IPS-15b (cell line): ENCODE data around the gene GFI1.

Experiments
- H3K27me3 ChIP-seq: one replicate; pipeline ENCODE4 v1.6.1; 2013; ENCODE audit warnings: low read length; ENCODE audit not compliant: control insufficient read depth, insufficient read depth
- H3K36me3 ChIP-seq: one replicate; pipeline ENCODE4 v1.6.1; 2013; ENCODE audit warnings: low read length; ENCODE audit not compliant: control insufficient read depth, insufficient read depth
- H3K4me1 ChIP-seq: one replicate; pipeline ENCODE4 v1.6.1; 2013; ENCODE audit warnings: mild to moderate bottlenecking, low read length; ENCODE audit not compliant: control insufficient read depth, insufficient read depth
- H3K4me3 ChIP-seq: one replicate; pipeline ENCODE4 v1.5.1; 2013; ENCODE audit warnings: low read depth, low read length
- H3K9ac ChIP-seq: one replicate; pipeline ENCODE4 v1.6.1; 2013; ENCODE audit warnings: low read depth, mild to moderate bottlenecking, low read length
- H3K9me3 ChIP-seq: one replicate; pipeline ENCODE4 v1.6.1; 2013; ENCODE audit warnings: mild to moderate bottlenecking, low read length; ENCODE audit not compliant: control insufficient read depth, insufficient read depth

GFI1 gene

GRCh38 chr1:92485381-92486250 lies 1.1 kb downstream of the GFI1 start:
- Histone ChIP-seq H3K9ac (no peak overlapping the region), H3K27me3 (peaks cover 96% of the 10 kb centered on the region), H3K36me3 (no peaks in the 10 kb centered on the region), H3K4me1 (peaks cover 5% of the 10 kb centered on the region), H3K4me3 (peak overlapping the region; percentile 65), H3K9me3 (no peaks in the 10 kb centered on the region)

- H3K9me3 ChIP-seq, result no peaks in the 10 kb centered on the region
- H3K4me1 ChIP-seq, result peaks cover 5% of the 10 kb centered on the region
- no peaks in the 10 kb centered on the region for H3K36me3 ChIP-seq
- H3K4me3 ChIP-seq, result peak overlapping the region; percentile 65
- H3K9ac ChIP-seq, result no peak overlapping the region
- H3K27me3 ChIP-seq, result peaks cover 99% of the 10 kb centered on the region
Observed at GRCh38 chr1:92484472-92485380, 2.0 kb downstream of the GFI1 start.

GRCh38 chr1:92483610-92484471 lies 2.9 kb downstream of the GFI1 start:
- Histone ChIP-seq H3K9ac (no peak overlapping the region), H3K4me3 (peak overlapping the region; percentile 65), H3K36me3 (no peaks in the 10 kb centered on the region), H3K4me1 (peaks cover 5% of the 10 kb centered on the region), H3K9me3 (no peaks in the 10 kb centered on the region), H3K27me3 (peaks cover 99% of the 10 kb centered on the region)

GRCh38 chr1:92482665-92483609 lies 3.8 kb downstream of the GFI1 start:
- no peaks in the 10 kb centered on the region for H3K9me3 ChIP-seq
- no peaks in the 10 kb centered on the region for H3K36me3 ChIP-seq
- no peak overlapping the region for H3K9ac ChIP-seq
- H3K4me3 ChIP-seq, result peak overlapping the region; percentile 65
- H3K27me3 ChIP-seq, result peaks cover 99% of the 10 kb centered on the region
- H3K4me1 ChIP-seq, result peaks cover 5% of the 10 kb centered on the region

GRCh38 chr1:92481971-92482664 lies 4.6 kb downstream of the GFI1 start:
- Histone ChIP-seq H3K36me3 (no peaks in the 10 kb centered on the region), H3K9ac (no peak overlapping the region), H3K27me3 (peaks cover 99% of the 10 kb centered on the region), H3K9me3 (no peaks in the 10 kb centered on the region), H3K4me1 (peaks cover 5% of the 10 kb centered on the region), H3K4me3 (peak overlapping the region; percentile 65)

GRCh38 chr1:92481599-92481925 lies 5.2 kb downstream of the GFI1 start:
- Histone ChIP-seq H3K4me3 (peak overlapping the region; percentile 65), H3K4me1 (peaks cover 5% of the 10 kb centered on the region), H3K9ac (no peak overlapping the region), H3K36me3 (no peaks in the 10 kb centered on the region), H3K27me3 (peaks cover 99% of the 10 kb centered on the region), H3K9me3 (no peaks in the 10 kb centered on the region)

- no peaks in the 10 kb centered on the region for H3K36me3 ChIP-seq
- peaks cover 100% of the 10 kb centered on the region for H3K27me3 ChIP-seq
- peak overlapping the region; percentile 65 for H3K4me3 ChIP-seq
- H3K4me1 ChIP-seq, result peaks cover 5% of the 10 kb centered on the region
- no peaks in the 10 kb centered on the region for H3K9me3 ChIP-seq
- H3K9ac ChIP-seq, result no peak overlapping the region
Observed at GRCh38 chr1:92480813-92481598, 5.7 kb downstream of the GFI1 start.

- Histone ChIP-seq H3K4me1 (peaks cover 5% of the 10 kb centered on the region), H3K4me3 (peak overlapping the region; percentile 65), H3K36me3 (no peaks in the 10 kb centered on the region), H3K9ac (no peak overlapping the region), H3K27me3 (peaks cover 100% of the 10 kb centered on the region), H3K9me3 (no peaks in the 10 kb centered on the region)
Observed at GRCh38 chr1:92480200-92480812, 6.4 kb downstream of the GFI1 start.

- H3K36me3 ChIP-seq, result no peaks in the 10 kb centered on the region
- H3K9ac ChIP-seq, result no peak overlapping the region
- no peaks in the 10 kb centered on the region for H3K9me3 ChIP-seq
- peaks cover 100% of the 10 kb centered on the region for H3K27me3 ChIP-seq
- peaks cover 4% of the 10 kb centered on the region for H3K4me1 ChIP-seq
- peak overlapping the region; percentile 65 for H3K4me3 ChIP-seq
Observed at GRCh38 chr1:92479587-92479986, 7.1 kb downstream of the GFI1 start.
